ENCODE measurements around the gene LCOR.

LCOR gene

GRCh38 chr10:96829029-96829773 is 2.9 kb upstream of the LCOR start (continued):
- TF ChIP-seq, protein P1, sequence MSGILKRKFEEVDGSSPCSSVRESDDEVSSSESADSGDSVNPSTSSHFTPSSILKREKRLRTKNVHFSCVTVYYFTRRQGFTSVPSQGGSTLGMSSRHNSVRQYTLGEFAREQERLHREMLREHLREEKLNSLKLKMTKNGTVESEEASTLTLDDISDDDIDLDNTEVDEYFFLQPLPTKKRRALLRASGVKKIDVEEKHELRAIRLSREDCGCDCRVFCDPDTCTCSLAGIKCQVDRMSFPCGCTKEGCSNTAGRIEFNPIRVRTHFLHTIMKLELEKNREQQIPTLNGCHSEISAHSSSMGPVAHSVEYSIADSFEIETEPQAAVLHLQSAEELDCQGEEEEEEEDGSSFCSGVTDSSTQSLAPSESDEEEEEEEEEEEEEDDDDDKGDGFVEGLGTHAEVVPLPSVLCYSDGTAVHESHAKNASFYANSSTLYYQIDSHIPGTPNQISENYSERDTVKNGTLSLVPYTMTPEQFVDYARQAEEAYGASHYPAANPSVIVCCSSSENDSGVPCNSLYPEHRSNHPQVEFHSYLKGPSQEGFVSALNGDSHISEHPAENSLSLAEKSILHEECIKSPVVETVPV (CRISPR knock-in tag; IDR thresholded peaks at IDR 0.05): no peak
- TF ChIP-seq BACH2 (CRISPR knock-in tag; IDR thresholded peaks at IDR 0.05; ENCODE audit: borderline replicate concordance): no peak

DNA sequence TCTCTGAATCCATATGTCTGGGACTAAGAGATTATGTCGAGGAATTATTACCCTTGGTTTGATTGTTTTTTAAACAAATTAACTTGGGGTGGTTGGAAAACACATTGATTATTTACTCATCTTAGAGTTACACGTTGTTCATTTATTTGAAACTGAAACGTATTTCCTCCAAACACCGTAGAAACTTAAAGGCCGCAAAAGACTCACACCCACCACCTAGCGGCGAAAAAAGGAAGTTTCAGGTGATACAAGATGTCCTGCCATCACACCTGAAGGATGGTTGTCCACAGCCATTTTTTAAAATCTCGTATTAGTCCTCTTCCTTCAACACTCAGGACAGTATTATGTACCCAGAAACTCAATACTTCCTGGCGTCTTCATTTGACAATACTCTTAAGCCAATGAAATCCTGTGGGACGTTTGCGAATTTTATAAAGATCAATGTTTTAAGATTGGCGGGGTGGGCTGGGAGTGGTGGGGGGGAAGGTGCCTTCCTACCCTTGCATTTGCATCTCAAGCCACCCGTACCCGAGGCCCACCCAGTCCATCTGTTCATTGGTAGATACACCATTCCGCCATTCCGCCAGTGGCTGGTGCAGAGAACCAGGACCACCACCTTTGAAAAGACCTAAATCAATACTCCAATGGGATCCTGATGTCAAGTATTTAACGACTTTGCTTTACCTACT is 1.4 kb upstream of the LCOR start:
- TF ChIP-seq, protein P2, sequence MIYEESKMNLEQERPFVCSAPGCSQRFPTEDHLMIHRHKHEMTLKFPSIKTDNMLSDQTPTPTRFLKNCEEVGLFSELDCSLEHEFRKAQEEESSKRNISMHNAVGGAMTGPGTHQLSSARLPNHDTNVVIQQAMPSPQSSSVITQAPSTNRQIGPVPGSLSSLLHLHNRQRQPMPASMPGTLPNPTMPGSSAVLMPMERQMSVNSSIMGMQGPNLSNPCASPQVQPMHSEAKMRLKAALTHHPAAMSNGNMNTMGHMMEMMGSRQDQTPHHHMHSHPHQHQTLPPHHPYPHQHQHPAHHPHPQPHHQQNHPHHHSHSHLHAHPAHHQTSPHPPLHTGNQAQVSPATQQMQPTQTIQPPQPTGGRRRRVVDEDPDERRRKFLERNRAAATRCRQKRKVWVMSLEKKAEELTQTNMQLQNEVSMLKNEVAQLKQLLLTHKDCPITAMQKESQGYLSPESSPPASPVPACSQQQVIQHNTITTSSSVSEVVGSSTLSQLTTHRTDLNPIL (CRISPR knock-in tag; IDR thresholded peaks at IDR 0.05; ENCODE audit: low read depth): no peak
- no peak for TF ChIP-seq ARNTL (CRISPR knock-in tag; IDR thresholded peaks at IDR 0.05; ENCODE audit: borderline replicate concordance, low read depth)
- no peak for TF ChIP-seq ZNF70 (CRISPR knock-in tag; IDR thresholded peaks at IDR 0.05)
- ATAC-seq: no peak

DNA sequence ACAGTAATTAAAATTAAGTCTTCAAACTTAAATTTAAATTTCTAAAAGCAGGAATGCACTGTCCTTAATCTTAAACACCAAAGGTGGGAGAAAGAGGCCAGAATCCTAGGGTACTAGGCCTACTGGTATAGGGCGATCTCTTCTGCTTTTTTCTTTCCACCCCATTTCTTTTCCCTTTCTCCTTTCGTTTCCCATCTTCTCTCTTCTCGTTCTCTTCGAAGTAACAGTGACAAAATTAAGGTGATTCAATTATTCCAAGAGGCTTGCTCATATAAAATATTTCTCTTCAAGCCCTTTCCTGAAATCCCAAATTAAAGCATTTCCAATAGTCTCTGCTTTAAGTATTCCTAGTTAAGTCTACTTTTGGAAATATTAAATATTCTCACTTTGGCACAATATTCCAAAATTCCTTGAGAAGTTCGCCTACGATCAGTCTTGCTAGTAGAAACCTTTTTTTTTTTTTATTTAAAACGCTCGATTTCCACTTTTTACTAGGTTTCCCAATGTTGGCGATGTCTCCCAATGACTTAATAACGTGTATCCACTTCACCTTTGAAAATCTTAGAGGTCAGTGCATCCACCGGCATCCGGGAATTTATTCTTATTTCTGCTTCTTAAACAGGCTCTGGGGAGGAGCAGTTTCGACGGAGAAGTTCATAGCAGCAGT is 765 bp upstream of the LCOR start:
- ATAC-seq: no peak
- no peak for TF ChIP-seq ISL1 (CRISPR knock-in tag; IDR thresholded peaks at IDR 0.05)
- TF ChIP-seq ARNTL (CRISPR knock-in tag; IDR thresholded peaks at IDR 0.05; ENCODE audit: borderline replicate concordance, low read depth): no peak
- TF ChIP-seq, protein P2 (CRISPR knock-in tag; IDR thresholded peaks at IDR 0.05; ENCODE audit: low read depth): no peak
- TF ChIP-seq ESRRG (CRISPR knock-in tag; IDR thresholded peaks at IDR 0.05): no peak
- no peak for TF ChIP-seq TCF4 (CRISPR knock-in tag; IDR thresholded peaks at IDR 0.05; ENCODE audit: borderline replicate concordance)
- no peak for TF ChIP-seq RARB (CRISPR knock-in tag; IDR thresholded peaks at IDR 0.05)
- TF ChIP-seq ZNF8 (CRISPR knock-in tag; IDR thresholded peaks at IDR 0.05): no peak
- TF ChIP-seq TOX (CRISPR knock-in tag; IDR thresholded peaks at IDR 0.05; ENCODE audit: borderline replicate concordance): no peak
- TF ChIP-seq PPARA (CRISPR knock-in tag; IDR thresholded peaks at IDR 0.05; ENCODE audit: borderline replicate concordance): no peak
- no peak for TF ChIP-seq OSR1 (CRISPR knock-in tag; IDR thresholded peaks at IDR 0.05)
- TF ChIP-seq BACH2 (CRISPR knock-in tag; IDR thresholded peaks at IDR 0.05; ENCODE audit: borderline replicate concordance): no peak
- no peak for TF ChIP-seq SNAI2 (CRISPR knock-in tag; IDR thresholded peaks at IDR 0.05)
- TF ChIP-seq, protein P3, sequence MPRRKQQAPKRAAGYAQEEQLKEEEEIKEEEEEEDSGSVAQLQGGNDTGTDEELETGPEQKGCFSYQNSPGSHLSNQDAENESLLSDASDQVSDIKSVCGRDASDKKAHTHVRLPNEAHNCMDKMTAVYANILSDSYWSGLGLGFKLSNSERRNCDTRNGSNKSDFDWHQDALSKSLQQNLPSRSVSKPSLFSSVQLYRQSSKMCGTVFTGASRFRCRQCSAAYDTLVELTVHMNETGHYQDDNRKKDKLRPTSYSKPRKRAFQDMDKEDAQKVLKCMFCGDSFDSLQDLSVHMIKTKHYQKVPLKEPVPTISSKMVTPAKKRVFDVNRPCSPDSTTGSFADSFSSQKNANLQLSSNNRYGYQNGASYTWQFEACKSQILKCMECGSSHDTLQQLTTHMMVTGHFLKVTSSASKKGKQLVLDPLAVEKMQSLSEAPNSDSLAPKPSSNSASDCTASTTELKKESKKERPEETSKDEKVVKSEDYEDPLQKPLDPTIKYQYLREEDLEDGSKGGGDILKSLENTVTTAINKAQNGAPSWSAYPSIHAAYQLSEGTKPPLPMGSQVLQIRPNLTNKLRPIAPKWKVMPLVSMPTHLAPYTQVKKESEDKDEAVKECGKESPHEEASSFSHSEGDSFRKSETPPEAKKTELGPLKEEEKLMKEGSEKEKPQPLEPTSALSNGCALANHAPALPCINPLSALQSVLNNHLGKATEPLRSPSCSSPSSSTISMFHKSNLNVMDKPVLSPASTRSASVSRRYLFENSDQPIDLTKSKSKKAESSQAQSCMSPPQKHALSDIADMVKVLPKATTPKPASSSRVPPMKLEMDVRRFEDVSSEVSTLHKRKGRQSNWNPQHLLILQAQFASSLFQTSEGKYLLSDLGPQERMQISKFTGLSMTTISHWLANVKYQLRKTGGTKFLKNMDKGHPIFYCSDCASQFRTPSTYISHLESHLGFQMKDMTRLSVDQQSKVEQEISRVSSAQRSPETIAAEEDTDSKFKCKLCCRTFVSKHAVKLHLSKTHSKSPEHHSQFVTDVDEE (CRISPR knock-in tag; IDR thresholded peaks at IDR 0.05): no peak
- TF ChIP-seq GLIS3 (CRISPR knock-in tag; IDR thresholded peaks at IDR 0.05): no peak
- TF ChIP-seq ZNF565 (CRISPR knock-in tag; conservative IDR thresholded peaks at IDR 0.05; ENCODE audit: low read depth): no peak
- TF ChIP-seq ZNF70 (CRISPR knock-in tag; IDR thresholded peaks at IDR 0.05): no peak
- no peak for TF ChIP-seq PATZ1 (CRISPR knock-in tag; IDR thresholded peaks at IDR 0.05; ENCODE audit: borderline replicate concordance)
- TF ChIP-seq, protein P4, sequence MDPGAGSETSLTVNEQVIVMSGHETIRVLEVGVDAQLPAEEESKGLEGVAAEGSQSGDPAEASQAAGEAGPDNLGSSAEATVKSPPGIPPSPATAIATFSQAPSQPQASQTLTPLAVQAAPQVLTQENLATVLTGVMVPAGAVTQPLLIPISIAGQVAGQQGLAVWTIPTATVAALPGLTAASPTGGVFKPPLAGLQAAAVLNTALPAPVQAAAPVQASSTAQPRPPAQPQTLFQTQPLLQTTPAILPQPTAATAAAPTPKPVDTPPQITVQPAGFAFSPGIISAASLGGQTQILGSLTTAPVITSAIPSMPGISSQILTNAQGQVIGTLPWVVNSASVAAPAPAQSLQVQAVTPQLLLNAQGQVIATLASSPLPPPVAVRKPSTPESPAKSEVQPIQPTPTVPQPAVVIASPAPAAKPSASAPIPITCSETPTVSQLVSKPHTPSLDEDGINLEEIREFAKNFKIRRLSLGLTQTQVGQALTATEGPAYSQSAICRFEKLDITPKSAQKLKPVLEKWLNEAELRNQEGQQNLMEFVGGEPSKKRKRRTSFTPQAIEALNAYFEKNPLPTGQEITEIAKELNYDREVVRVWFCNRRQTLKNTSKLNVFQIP (CRISPR knock-in tag; IDR thresholded peaks at IDR 0.05; ENCODE audit: borderline replicate concordance, low read depth): no peak

All from SK-N-SH treated with all-trans-retinoic acid at 6 μM for 48 hours (cell line).